GM23338 (cell line): ENCODE results near the gene C2CD3. TPM values are rescaled to one million over a fixed set of nuclear protein-coding genes. Genes with fewer than 3 reads are reported as not detected.

ENCODE experiments used
- ATAC-seq: fragments of 200-7000 bp; cut with Tn5 transposase; 3 replicates; pipeline ENCODE4 v1.9.1; 2020
- DNase-seq: peaks from one replicate; pipeline ENCODE4 v3.0.0-alpha.2; 2015; ENCODE audit warnings: low spot score
- H2AFZ ChIP-seq: fragments of 200-600 bp; sonication (generic); 2 replicates; pipeline ENCODE4 v1.8.0; 2016; ENCODE audit warnings: antibody characterized with exemption, mild to moderate bottlenecking, moderate library complexity
- H3F3A ChIP-seq: fragments of 200-600 bp; sonication (generic); replicated peaks from 2 replicates; pipeline ENCODE4 v1.8.0; 2017; ENCODE audit warnings: antibody characterized with exemption, mixed run types, low read depth
- H3K27ac ChIP-seq: fragments of 200-600 bp; sonication (generic); 2 replicates; pipeline ENCODE4 v1.6.1; 2016; ENCODE audit warnings: low read depth
- H3K27me3 ChIP-seq: fragments of 200-600 bp; sonication (generic); 2 replicates; pipeline ENCODE4 v1.8.0; 2016; ENCODE audit warnings: mild to moderate bottlenecking, mixed run types, moderate library complexity; ENCODE audit not compliant: insufficient read depth
- H3K36me3 ChIP-seq: fragments of 200-600 bp; sonication (generic); 2 replicates; pipeline ENCODE4 v1.8.0; 2016; ENCODE audit warnings: mild to moderate bottlenecking; ENCODE audit not compliant: insufficient read depth
- H3K4me1 ChIP-seq: fragments of 200-600 bp; sonication (generic); 2 replicates; pipeline ENCODE4 v1.8.0; 2016; ENCODE audit warnings: mild to moderate bottlenecking, moderate library complexity; ENCODE audit not compliant: insufficient read depth
- H3K4me2 ChIP-seq: fragments of 200-600 bp; sonication (generic); 2 replicates; pipeline ENCODE4 v1.7.1; 2017; ENCODE audit warnings: mixed run types
- H3K4me3 ChIP-seq: fragments of 200-600 bp; sonication (generic); 2 replicates; pipeline ENCODE4 v1.6.1; 2016; ENCODE audit warnings: mixed run types
- H3K79me2 ChIP-seq: fragments of 200-600 bp; sonication (generic); replicated peaks from 2 replicates; pipeline ENCODE4 v1.8.0; 2017; ENCODE audit warnings: mild to moderate bottlenecking; ENCODE audit not compliant: insufficient read depth
- H3K9me2 ChIP-seq: fragments of 200-600 bp; sonication (generic); 2 replicates; pipeline ENCODE4 v1.8.0; 2017; ENCODE audit not compliant: insufficient read depth
- H4K20me1 ChIP-seq: fragments of 200-600 bp; sonication (generic); replicated peaks from 2 replicates; pipeline ENCODE4 v1.8.0; 2017; ENCODE audit warnings: mild to moderate bottlenecking; ENCODE audit not compliant: insufficient read depth
- H3K27ac Mint-ChIP-seq: 2 replicates; pipeline ENCODE4 v1.8.0; 2020; ENCODE audit warnings: inconsistent platforms, mild to moderate bottlenecking, moderate library complexity, mixed read lengths
- H3K27me3 Mint-ChIP-seq: 3 replicates; pipeline ENCODE4 v1.8.0; 2022; ENCODE audit warnings: low read depth, mild to moderate bottlenecking, moderate library complexity, mixed read lengths, inconsistent platforms; ENCODE audit not compliant: insufficient read depth, poor library complexity
- H3K36me3 Mint-ChIP-seq: 3 replicates; pipeline ENCODE4 v1.8.0; 2021; ENCODE audit warnings: low read depth, mild to moderate bottlenecking, inconsistent platforms, moderate library complexity, mixed read lengths
- H3K4me1 Mint-ChIP-seq: 3 replicates; pipeline ENCODE4 v1.8.0; 2020; ENCODE audit warnings: mild to moderate bottlenecking, inconsistent platforms, mixed read lengths
- H3K4me3 Mint-ChIP-seq: 3 replicates; pipeline ENCODE4 v1.8.0; 2021; ENCODE audit warnings: moderate library complexity, mild to moderate bottlenecking, inconsistent platforms, mixed read lengths
- H3K9me3 Mint-ChIP-seq: 3 replicates; pipeline ENCODE4 v1.8.0; 2020; ENCODE audit warnings: moderate library complexity, mild to moderate bottlenecking, inconsistent platforms, mixed read lengths
- CREB1 ChIP-seq: fragments of 250-450 bp; sonication (Bioruptor Pico); IDR thresholded peaks from 2 replicates; pipeline ENCODE4 v1.5.0; 2020; ENCODE audit warnings: low read depth, mild to moderate bottlenecking, moderate library complexity
- CTCF ChIP-seq, 2 experiments: fragments of 200-600 bp in 1 of 2; sonication (generic) in 1 of 2; conservative IDR thresholded peaks; 2 replicates each; pipeline versions ENCODE4 v1.5.1 to v1.6.1; 2016 to 2017; ENCODE audit warnings: antibody characterized with exemption in 2 of 2, low read depth in 2 of 2, mild to moderate bottlenecking in 2 of 2, moderate library complexity in 1 of 2
- JUNB ChIP-seq: IDR thresholded peaks from one replicate; pipeline ENCODE4 v1.6.1; 2016; ENCODE audit warnings: antibody characterized with exemption; ENCODE audit not compliant: unreplicated experiment
- NANOG ChIP-seq: IDR thresholded peaks from 2 replicates; pipeline ENCODE4 v1.6.1; 2016; ENCODE audit warnings: antibody characterized with exemption, borderline replicate concordance
- POLR2AphosphoS5 ChIP-seq: IDR thresholded peaks from 2 replicates; pipeline ENCODE4 v1.6.1; 2016; ENCODE audit warnings: antibody characterized with exemption, low read depth
- REST ChIP-seq: IDR thresholded peaks from one replicate; pipeline ENCODE4 v1.6.1; 2018; ENCODE audit warnings: antibody characterized with exemption; ENCODE audit not compliant: unreplicated experiment
- ZNF114 ChIP-seq: fragments of 250-450 bp; sonication (Bioruptor Pico); IDR thresholded peaks from 2 replicates; pipeline ENCODE4 v1.5.0; 2020; ENCODE audit warnings: mild to moderate bottlenecking, moderate library complexity
- ZNF331 ChIP-seq: fragments of 250-450 bp; sonication (Bioruptor Pico); IDR thresholded peaks from 2 replicates; pipeline ENCODE4 v1.5.0; 2020; ENCODE audit warnings: low read depth, mild to moderate bottlenecking, moderate library complexity
- ZNF462 ChIP-seq: fragments of 250-450 bp; sonication (Bioruptor Pico); IDR thresholded peaks from 2 replicates; pipeline ENCODE4 v1.5.0; 2020; ENCODE audit warnings: mild to moderate bottlenecking, moderate library complexity
- polyA plus RNA-seq: library from polyadenylated mRNA; unstranded; fragments of >200 nt; fragmentation: Nextera tagmentation; extraction: Ambion mirVana; gene quantifications from 2 replicates; pipeline ENCODE4 v1.2.1, GENCODE V29; 2016
- total RNA-seq: library from RNA; depleted of rRNA; stranded (reverse); fragments of >200 nt; shearing (Covaris generic); gene quantifications from 2 replicates; pipeline ENCODE4 v1.2.3, GENCODE V29; 2014
- TF ChIP-seq, protein P1 (sequence below): IDR thresholded peaks from 2 replicates; pipeline ENCODE4 v1.6.1; 2016; ENCODE audit warnings: antibody characterized with exemption

Gene C2CD3
- total and polyA plus RNA-seq, 2 experiments from 2014 or later: 15.5 to 29.5 TPM

DNA sequence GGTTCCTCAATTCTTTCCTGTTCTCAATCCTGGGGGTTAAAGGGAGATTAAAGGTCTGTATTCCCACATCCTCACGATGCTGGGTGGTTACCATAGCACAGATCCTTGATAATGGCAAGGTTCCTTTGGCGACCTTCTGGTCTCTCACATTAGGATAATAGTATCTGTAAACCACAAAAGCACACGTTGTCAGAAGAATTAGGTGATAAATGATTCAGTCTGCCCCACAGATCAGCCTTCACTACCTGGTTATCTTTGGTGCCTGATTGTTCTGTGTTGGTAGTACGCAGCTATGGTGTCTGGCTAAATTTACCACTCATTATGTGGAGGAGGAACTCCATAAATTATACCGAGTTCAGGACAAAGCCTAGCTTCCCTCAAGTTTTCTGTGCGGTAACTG is 78.4 kb downstream of the C2CD3 start (continued):
- no peak for TF ChIP-seq ZNF462 (CRISPR knock-in tag)
- no peak for TF ChIP-seq ZNF331 (CRISPR knock-in tag)
- no peak for TF ChIP-seq CTCF (conservative IDR thresholded peaks at IDR 0.05; ENCODE audit: low read depth in 2 of 2)
- no peak for TF ChIP-seq JUNB
- TF ChIP-seq ZNF114: no peak
- TF ChIP-seq NANOG: no peak
- no peak for TF ChIP-seq POLR2AphosphoS5

- H3K27ac Mint-ChIP-seq: no peak overlapping the region
- peaks cover 7% of the 10 kb centered on the region; the same call in 2 of the 3 replicates for H3K36me3 Mint-ChIP-seq
- no peak overlapping the region for H3K4me3 Mint-ChIP-seq
- no peaks in the 10 kb centered on the region for H3K4me1 Mint-ChIP-seq
- no peak overlapping the region for H3K4me3 ChIP-seq
- no peaks in the 10 kb centered on the region for H3F3A ChIP-seq
- H3K79me2 ChIP-seq: no peaks in the 10 kb centered on the region
- H3K27ac ChIP-seq: no peak overlapping the region
- H3K27me3 Mint-ChIP-seq: no peaks in the 10 kb centered on the region
- no peak overlapping the region for H2AFZ ChIP-seq
- H3K4me2 ChIP-seq: no peak overlapping the region
- H3K9me3 Mint-ChIP-seq: no peaks in the 10 kb centered on the region
- H3K4me1 ChIP-seq: no peaks in the 10 kb centered on the region
- DNase-seq (no peak), ATAC-seq (no peak)
- H3K27me3 ChIP-seq: no peaks in the 10 kb centered on the region
- H4K20me1 ChIP-seq: no peaks in the 10 kb centered on the region
- no peaks in the 10 kb centered on the region for H3K9me2 ChIP-seq
- H3K36me3 ChIP-seq: peaks cover 15% of the 10 kb centered on the region; the same call in 1 of the 2 replicates
- TF ChIP-seq CTCF (conservative IDR thresholded peaks at IDR 0.05; ENCODE audit: low read depth in 2 of 2) (no peak), CREB1 (CRISPR knock-in tag) (no peak), REST (no peak), JUNB (no peak), ZNF114 (no peak)
- TF ChIP-seq, protein P1, sequence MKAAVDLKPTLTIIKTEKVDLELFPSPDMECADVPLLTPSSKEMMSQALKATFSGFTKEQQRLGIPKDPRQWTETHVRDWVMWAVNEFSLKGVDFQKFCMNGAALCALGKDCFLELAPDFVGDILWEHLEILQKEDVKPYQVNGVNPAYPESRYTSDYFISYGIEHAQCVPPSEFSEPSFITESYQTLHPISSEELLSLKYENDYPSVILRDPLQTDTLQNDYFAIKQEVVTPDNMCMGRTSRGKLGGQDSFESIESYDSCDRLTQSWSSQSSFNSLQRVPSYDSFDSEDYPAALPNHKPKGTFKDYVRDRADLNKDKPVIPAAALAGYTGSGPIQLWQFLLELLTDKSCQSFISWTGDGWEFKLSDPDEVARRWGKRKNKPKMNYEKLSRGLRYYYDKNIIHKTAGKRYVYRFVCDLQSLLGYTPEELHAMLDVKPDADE: no peak
Observed at GRCh38 chr11:74091549-74091948, 79.3 kb downstream of the C2CD3 start.
